Fibroblast of skin of abdomen (primary cell): Measurements from ENCODE around the gene EIF5. TPM values are rescaled to one million over a fixed set of nuclear protein-coding genes. Genes with fewer than 3 reads are reported as not detected.

ENCODE experiments used
- DNase-seq: peaks from one replicate; pipeline ENCODE4 v3.0.0-alpha.2; 2013
- polyA plus RNA-seq, 2 experiments: library from polyadenylated mRNA; unstranded; fragments of 120-200 nt; gene quantifications; one replicate each; pipeline ENCODE4 v1.2.1, GENCODE V29; 2013; ENCODE audit not compliant: insufficient read length in 2 of 2

The EIF5 gene
- 200 TPM for polyA plus RNA-seq (2013, experiment 1 of 2; ENCODE audit: insufficient read length)
- polyA plus RNA-seq (2013, experiment 2 of 2; ENCODE audit: insufficient read length) = 211 TPM

DNA sequence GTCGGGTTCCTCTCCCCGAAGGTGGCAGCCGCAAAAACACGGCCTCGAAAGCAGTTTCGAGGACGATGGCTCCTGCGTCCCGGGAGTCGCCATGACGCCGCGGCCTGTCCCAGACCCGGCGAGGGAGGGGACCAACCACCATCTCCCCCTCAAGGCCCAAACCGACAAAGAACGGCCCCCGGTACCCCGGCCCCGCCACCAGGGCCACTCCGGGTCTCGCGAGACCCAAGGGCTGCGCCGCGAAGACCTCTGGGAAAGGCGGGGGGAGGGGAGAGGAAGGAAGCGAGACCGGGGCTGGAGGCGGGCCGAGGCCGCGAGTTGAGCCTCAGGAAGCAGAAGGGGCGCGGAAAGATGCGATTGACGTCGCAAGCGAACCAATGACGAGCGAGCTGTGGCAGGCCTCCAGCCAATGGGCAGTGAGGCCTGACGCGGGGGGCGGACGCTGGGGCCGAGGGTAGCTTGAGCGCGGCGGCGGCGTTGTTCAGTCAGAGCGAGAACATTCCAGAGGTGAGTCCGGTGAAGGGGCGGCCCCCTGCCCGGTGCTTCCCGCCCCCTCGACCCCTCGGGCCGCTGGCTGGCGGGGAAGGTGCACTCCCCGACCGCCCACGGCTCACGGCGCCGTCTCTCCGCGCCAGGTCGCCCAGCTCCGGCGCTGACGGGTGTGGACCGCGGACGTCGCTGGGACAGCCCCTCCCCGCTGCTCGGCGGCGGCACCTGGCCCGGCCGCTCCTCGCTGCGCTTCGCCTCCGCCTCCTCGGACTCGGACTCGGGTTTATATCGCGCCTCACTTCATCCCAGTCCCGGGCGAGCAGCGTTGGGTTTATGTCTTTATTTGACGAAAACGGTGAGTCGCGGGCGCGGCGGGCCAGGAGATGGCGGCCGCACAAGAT is at the start of gene EIF5:
TSS of gene EIF5 (plus strand) at position 484 of the 890 bp plus-strand sequence. CDS start 1,624 bp downstream, outside the sequence.
- peak; percentile 98 for DNase-seq

DNA sequence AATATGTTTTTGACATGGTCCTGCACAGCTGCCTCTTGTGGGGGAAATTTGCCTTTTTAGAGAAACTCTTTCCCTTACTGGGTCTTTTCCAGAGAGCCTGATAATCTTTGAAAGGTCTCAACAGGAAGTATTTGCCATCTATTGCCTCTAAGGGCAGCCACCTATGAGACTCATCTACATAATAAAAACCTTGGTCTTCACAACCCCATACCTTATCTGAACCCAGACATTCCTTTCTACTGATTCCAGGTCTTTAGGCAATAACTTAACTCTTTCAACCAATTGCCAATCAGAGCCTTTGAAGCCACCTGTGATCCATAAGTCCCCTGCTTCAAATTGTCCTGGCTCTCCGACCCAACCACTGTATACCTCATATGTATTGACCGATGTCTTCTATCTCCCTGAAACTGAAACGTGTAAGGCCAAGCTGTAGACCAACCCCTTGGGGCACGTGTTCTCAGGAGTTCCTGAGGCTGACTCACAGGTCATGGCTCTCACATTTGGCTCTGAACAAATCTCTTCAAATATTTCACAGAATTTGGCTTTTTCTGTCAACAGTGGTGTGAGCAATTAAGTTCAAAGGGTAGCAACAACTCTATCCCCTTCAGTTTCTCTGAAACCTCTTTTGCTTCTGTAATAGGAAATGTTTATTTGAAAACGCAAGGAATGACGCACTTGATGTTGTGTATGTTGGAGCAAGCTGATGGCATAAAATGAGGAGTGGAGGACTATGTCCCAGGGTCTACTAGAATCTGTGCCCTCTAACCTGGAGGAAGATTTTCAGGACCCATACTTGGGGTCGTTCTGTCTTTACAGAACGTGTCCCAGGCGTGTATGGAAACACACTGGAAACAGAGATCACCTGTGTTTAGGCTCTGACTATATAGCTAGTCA is 49.2 kb upstream of the EIF5 start:
- DNase-seq = no peak

DNA sequence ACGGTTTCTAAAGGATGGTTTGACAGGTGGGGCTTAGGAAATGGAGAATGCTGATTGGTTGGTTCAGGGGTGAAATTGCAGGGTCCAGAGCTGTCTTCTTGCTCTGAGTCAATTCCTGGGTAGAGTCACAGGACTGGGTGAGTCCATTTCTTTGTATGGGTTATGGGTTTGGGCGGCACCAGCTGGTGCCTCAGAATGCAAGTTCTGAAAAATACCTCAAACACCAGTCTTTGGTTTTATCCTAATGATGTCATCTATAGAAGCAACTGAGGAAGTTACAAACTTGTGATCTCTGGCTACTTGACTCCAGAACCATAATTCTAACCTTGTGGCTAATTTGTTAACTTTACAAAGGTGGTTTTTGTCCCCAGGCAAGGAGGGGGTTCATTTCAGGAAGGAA is 47.6 kb upstream of the EIF5 start:
- no peak for DNase-seq

DNA sequence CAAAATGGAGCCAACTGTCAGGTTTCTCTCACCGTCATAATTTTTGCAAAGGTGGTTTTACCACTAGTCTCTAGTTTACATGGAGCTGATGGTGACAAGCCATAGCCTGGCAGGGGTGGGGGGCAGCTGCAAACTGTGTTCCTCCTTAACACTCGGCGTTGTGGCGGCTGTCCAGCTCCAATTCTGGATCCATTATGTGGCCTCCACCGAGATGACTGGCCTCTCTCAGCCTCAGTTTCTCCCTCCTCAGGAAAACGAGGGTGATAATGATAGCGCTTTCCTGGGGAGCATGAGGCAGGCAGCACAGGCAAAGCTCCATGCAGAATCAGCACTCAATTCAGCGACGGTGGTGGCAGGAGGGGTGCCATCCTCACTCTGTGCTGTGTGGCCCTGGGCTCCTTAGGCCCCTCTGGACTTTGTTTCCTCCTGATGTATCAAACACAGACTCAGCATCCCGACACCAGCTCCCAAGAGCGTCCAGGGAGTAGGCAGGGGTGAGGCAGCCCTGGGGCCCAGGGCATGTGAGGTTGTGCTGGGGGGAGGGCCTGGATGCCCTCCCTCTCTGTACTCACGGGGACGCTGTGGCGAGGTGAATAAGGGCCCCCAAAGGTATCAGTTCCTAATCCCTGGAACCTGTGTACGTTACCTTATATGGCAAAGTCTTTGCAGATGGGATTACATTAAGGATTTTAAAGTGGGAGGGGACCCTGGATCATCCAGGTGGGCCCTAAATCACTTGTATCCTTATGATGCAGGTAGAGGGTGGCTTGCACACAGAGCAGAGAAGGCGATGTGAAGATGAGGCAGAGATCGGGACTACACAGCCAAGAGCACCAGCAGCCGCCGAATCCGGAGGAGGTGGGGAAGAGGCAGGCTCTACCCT is 46.8 kb upstream of the EIF5 start:
- no peak for DNase-seq

DNA sequence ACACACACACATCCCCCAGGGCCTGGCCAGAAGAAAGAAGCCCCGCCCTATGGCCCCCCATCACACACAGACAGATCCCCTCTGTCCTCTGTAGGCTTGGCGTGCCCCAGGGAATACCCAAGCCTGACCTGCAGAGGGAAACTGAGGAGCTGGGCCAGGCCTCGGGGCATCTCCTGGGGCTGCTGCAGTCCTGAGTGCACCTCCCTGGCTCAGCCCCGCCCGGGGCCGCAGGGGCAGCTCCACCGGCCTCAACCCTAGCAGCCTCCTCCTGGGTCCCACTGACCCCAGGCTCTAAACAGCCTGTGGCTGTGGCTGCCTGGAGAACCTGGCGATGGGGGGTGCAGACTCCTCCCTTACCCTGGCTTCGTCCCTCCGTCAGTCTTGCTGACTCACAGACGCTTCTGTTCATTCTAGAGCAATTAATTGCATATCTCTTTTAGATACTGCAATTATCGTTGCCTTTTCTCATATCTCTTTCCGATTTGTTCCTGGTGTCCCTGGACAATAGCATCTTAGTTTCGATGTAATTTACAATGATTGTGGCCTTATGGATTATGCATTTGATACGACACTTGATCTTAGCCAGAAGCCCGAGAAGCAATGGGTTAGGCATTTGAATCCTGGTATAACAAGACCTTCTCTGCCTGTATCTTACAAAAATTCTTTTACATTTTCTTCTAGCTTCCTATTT is 45.8 kb upstream of the EIF5 start:
- DNase-seq = no peak

DNA sequence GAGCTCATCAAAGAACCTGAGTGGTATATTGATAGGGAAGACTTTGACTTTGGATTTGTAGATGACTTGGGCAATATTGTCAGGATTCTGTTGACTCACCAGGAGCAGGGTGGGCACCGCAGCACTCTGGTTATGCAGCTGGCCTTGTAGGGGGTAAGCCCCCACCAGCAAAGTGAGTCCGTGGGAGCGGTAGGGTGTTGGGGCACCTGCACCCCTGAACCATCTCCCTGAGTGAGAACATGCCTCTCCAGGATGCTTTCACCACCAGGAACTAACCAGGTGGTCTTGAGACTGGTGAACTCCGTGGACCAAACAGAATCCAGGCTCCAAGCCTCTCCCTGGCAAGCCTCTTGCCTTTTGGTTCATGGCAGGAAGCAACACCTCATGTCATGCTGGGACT is 44.0 kb upstream of the EIF5 start:
- no peak for DNase-seq

DNA sequence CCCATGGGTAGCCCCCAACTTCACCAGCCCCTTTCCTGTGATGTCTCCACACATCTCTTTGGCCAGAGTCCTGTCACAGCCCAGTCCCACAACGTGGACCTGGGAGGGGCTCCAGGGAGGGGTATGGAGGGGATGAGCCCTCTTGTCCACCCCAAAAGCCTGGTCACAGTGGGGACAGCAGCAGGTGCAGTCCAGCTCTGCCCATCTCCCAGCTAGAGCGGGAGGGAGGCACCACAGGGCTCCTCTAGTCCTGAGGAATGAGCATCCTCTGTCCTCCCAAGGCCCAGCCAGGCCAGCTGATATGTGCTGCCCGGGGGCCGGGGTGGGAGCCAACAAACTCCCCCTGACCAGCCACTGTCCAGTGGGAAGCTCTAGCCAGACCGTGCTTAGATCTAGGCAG is 43.5 kb upstream of the EIF5 start:
- no peak for DNase-seq

DNA sequence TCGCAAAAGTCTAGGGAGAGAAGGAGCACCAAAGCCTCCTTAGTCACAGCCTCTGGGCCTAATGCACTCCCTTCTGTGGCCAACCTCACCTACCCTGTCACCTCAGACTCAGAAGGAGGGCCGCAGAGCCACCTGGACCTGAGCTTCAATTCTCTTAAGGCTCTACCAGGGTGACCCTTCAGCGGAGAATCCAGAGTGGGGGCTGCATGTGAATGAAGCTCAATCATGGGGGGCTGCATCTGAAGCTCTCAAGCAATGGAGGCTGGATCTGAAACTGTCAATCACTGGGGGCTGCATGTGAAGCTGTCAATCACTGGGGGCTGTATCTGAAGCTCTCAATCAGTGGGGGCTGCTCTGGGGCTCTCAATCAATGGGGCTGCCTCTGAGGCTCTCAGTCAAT is 43.1 kb upstream of the EIF5 start:
- no peak for DNase-seq

DNA sequence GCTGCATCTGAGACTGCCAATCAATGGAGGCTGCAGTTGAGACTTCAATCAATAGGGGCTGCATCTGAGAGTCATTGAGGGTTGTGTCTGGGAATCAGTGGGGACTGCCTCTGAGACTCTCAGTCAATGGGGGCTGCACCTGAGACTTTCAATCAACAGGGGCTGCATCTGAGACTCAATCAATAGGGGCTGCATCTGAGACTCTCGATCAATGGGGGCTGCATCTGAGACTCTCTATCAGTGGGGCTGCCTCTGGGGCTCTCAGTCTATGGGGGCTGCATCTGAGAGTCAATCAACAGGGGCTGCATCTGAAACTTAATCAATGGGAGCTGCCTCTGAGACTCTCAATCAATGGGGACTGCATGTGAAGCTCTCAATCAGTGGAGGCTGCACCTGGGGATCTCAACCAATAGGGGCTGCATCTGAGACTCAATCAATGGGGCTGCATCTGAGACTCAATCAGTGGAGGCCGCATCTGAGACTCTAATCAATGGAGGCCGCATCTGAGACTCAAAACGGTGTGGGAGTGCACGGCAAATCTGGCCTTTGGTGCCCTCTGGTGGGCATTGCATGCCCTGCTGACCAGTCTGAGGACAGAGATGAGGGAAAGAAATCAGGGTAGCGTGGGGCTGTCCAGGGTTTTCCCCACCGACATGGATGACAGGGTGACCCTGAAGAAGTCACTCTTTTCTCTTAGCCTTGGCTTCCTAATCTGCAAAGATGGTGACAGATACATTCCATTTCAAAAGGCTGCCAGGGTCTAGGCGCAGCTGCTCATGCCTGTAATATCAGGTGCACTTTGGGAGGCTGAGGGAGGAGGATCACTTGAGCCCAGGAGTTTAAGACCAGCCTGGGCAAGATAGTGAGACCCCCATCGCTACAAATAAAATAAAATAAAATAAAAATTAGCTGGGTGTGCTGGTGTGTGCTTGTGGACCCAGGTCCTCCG is 41.3 kb upstream of the EIF5 start:
- peak; percentile 50 for DNase-seq

DNA sequence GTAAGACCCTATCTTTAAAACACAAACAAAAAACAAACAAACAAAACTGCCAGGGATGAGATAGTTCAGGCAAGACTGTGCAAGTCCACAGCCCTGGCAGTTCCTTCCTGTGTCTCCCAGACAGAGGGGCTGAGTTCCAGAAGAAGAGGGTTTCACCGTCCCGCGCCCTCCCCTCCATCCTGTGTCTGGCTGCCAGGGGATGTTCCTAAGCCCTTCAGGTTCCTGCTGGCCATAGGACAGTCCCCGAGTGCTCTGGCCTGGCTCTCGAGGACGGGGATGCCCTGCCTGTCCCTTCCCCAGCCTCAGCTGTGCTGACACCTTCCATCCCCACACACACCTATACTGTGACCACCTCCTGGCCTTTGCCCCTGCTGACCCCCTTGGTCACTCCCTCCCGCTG is 40.6 kb upstream of the EIF5 start:
- DNase-seq = no peak

DNA sequence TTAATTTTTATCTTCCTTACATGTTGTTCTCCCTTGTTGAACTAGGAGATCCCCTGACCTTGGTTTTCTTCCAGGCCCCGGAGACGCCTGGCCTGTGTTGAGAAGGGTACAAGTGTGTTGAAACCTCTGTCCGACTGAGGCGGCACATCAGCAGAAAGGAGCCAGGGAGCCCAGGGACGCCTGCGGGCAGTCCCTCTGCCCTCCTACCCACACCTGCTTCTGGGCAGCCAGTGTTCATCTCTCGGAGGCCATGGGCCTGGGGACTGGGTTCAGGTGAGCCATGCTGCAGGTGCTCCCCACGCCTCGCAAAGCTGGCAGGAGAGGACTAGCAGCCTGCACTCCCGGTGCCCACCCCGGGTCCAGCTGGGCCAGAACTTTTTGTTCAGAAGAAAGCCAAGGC is 39.9 kb upstream of the EIF5 start:
- no peak for DNase-seq

DNA sequence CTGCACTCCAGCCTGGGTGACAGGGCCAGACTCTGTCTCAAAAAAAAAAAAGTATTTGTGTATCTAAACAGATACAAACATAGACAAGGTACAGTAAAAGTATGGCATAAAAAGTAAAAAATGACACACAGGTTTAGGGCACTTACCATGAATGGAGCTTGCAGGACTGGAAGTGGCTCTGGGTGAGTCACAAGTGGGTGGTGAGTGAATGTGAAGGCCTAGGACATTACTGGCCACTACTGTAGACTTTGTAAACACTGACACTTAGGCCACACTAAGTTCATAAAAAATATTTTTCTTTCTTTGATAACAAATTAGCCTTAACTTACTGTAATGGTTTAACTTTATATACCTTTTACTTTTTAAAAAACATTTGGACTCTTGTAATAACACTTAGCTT is 38.0 kb upstream of the EIF5 start:
- DNase-seq = peak; percentile 6

DNA sequence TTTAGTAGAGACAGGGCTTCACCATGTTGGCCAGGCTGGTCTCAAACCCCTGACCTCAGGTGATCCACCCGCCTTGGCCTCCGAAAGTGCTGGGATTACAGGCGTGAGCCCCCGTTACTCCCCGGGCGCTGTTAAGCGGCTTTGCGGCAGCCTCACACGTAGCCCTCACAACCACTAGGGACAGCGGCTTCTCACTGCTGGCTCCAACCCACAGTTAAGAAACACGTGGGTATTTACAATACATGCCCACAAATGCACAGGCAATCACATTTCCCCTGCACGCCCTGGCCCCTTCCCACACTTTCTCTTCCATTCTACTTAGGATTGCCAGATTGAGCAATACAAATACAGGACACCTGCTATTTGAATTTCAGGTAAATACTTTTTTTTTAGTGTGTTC is 37.0 kb upstream of the EIF5 start:
- DNase-seq = no peak

DNA sequence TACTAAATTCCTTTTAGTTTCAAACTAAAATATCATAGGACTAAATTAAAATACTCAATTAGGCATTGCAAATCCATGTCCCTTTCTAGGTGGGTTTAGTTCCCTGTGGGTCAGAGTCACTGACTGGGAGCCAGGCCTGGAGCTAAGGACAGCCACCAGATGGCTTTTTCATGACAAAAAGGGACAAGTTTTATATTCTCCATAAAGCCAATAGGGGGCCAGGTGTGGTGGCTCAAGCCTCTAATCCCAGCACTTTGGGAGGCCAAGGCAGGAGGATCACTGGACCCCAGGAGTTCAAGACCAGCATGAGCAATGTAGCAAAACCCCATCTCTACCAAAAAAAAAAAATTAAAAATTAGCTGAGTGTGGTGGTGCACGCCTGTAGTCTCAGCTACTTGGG is 35.4 kb upstream of the EIF5 start:
- DNase-seq = no peak

DNA sequence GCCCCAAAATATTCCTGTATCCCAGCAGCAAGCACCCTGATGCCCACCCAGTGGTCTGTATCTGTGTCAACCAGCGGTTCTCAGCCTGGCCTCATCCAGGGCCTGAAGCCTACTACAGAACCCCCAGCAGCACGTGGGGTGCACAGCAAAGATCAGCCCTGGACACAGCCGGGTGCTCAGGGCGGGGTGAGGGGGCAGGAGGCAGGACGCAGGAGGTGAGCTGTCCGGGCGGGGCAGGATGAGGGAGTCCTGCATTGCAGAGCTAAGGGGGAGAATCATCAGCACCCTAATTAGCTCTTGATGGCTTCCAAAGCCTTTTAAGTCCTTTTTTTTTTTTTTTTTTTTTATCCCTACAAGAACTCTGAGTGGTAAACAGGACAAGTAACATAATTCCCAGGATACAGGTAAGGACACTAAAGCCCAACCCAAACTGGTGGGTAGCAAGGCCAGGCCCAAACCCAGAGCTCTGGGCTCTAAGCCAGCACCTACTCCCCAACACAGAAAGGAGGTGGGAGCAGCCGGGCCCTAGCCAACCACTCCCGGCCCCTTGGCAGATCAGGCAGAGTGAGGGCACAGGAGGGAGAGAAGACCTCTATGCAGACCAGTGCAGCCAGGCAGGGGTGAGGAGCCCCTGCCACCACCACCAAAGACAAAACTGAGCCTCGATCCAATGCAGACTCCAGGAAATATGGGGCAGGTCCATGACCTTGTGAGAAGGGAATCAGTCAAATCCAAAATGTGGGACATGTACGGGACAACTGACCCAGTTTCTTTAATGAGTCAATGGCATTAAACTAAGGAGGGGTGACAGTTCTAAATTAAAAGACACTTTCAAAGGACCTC is 32.3 kb upstream of the EIF5 start:
- no peak for DNase-seq

DNA sequence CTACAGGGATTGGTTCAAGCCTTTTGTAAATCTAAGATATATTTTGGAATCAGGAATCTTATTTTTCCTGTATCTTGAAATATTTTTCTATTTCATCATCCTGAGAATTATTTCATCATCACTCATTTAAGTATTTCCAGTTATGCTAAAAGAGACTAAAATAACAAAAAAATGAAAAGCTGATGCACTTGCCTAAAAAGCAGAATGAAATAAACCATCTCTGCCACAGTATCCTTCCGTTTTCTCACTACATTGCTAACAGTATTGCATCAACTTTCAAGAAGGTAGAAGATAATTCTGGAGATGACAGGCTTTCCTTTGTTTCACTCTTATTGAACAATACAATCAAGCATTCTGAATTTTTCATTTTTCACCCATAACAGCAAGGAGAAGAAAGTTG is 31.1 kb upstream of the EIF5 start:
- peak; percentile 12 for DNase-seq

DNA sequence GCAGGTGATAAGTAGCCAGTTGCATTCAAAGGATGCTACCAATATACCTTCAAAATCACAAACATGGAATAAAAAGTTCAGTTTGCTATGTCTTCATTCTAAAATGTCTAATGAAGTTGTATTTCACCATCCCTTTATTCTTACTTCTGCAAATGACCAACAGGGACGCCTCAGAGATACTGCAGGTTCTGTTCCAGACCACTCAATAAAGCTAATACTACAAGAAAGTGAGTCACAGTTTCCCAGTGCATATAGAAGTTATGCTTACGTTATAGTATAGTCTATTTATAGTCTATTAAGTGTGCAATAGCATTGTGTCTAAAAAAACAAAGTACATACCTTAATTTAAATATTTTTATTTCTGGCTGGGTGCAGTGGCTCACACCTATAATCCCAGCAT is 29.3 kb upstream of the EIF5 start:
- peak; percentile 8 for DNase-seq

DNA sequence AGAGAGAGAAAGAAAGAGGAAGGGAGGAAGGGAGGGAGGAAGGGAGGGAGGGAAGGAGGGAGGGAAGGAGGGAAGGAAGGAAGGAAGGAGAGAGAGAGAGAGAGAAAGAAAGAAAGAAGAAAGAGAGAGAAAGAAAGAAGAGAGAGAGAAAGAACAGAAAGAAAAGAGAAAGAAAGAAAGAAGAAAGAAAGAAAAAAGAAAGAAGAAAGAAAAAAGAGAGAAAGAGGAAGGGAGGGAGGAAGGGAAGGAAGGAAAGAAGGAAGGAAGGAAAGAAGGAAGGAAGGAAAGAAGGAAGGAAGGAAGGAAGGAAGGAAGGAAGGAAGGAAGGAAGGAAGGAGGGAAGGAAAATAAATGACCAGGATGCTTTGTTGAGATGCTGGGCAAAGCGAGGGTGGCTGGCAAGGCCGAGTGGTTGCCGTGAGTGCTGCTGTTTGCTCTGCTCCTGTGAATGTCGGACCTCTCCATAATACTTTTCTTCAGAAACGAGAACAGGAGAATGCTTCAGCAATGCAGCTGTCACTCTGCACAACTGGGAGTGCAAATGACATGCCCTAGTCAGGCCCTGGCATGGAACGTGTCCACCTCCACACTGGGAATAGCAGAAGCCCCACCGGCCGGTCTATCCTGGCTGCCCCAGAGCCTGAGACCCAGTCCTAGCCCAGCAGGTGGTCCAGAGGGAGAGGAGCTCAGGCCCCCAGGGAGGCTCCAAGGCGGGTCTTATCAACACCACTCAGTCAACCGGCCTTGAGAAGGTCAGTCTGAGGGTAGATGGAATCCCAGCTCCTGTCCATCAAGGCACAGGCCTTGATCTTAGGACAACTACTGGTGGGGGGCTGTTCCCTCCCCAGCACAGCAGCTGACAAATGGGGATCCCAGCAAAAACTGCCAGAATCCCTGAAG is 25.1 kb upstream of the EIF5 start:
- no peak for DNase-seq
